ENCODE results near the gene SLC8A1. TPM values are rescaled to one million over a fixed set of nuclear protein-coding genes. Genes with fewer than 3 reads are reported as not detected.

Gene SLC8A1
- total RNA-seq, 2 experiments from 2014 or later, result 1.9 to 2.3 TPM

- intact Hi-C loops (cut with DNase I, micrococcal nuclease), result no loop called here
- Mint-ChIP-seq H3K36me3 (ENCODE audit: low read depth) (no peaks in the 10 kb centered on the region), H3K9me3 (ENCODE audit: low read depth) (no peaks in the 10 kb centered on the region), H3K4me1 (peaks cover 2% of the 10 kb centered on the region), H3K27ac (no peak overlapping the region), H3K4me3 (no peak overlapping the region), H3K27me3 (no peaks in the 10 kb centered on the region)
- POLR2A ChIA-PET, result no interaction called here
- DNase-seq (no peak), ATAC-seq (no peak)
- CTCF ChIA-PET, result no interaction called here
These were observed 328.6 kb downstream of the SLC8A1 start for GRCh38 chr2:40123326-40123725.

DNA sequence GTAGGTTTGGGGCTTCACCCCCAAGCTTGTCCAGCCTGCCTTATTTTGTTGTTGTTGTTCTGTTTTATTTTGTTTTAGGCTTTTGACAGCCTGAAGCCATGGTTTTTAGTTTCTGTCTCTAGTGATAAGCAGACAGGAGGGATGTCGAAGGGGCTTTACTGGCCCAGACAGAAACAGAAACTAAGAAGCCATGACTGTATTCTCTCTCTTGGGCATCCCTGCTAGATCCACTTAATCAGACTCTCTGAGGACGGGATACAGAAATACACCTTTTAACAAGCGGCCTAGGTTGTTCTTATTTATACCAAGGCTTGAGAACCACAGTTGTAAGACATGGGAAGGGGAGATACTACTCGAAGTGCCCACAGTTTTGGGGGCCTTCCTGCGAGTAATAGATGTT is 330.9 kb downstream of the SLC8A1 start:
- Mint-ChIP-seq H3K4me1 (no peaks in the 10 kb centered on the region), H3K9me3 (ENCODE audit: low read depth) (no peaks in the 10 kb centered on the region), H3K36me3 (ENCODE audit: low read depth) (no peaks in the 10 kb centered on the region), H3K4me3 (no peak overlapping the region), H3K27ac (no peak overlapping the region), H3K27me3 (no peaks in the 10 kb centered on the region)
- ATAC-seq (no peak), DNase-seq (no peak)
- POLR2A ChIA-PET, result no interaction called here
- intact Hi-C loops (cut with DNase I, micrococcal nuclease), result no loop called here
- CTCF ChIA-PET, result interaction anchor here (0.8 kb wide), 1 partner anchor 329 kb away, joined by 3 read pairs; no protein-coding TSS in a partner anchor

DNA sequence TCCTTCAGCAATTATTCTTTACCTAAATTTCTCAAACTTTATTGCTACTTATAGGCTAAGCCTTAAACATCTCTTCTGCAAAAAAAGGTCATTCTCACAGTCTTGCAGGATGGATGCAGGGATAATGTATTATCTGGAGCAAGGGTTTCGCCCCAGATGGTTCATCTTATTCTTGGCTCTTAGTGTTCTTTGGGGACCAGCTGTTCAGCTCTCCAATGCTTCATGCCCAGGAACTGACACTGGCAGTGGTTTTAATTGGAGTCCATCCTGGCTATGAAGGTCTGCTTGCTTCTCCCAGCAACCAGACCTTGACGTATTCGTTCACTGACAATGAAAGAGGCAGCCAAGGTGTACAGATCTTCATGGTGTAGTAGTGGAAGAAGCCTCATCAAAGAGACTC is 331.9 kb downstream of the SLC8A1 start:
- no peak overlapping the region for H3K4me3 Mint-ChIP-seq
- no peak for ATAC-seq
- CTCF ChIA-PET, result no interaction called here

DNA sequence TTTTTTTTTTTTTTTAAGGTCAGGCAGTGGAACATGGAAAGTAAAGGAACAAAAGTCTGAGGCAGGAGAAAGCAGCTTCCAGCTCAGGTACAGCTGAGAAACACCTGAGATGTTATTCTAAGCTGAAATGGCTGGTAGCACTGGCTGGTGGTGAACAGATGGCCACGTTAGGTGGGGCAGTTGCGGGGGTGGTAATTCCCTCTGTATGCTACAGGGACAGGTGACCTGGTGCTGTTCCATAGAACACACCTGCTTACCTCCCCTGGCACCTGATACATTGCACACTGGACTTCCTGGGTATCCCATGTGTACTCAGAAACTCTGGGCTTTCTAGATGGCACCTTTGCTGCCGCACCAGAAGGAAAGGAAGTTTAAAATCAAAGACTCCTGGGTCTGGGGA is 333.3 kb downstream of the SLC8A1 start:
- ATAC-seq, result no peak
- no peaks in the 10 kb centered on the region for H3K27me3 Mint-ChIP-seq
- no peak overlapping the region for H3K27ac Mint-ChIP-seq
- no peaks in the 10 kb centered on the region for H3K4me1 Mint-ChIP-seq
- intact Hi-C loops (cut with DNase I, micrococcal nuclease), result no loop called here
- no peaks in the 10 kb centered on the region for H3K36me3 Mint-ChIP-seq (ENCODE audit: low read depth)
- ChIA-PET CTCF (no interaction called here), POLR2A (no interaction called here)
- DNase-seq, result no peak
- H3K4me3 Mint-ChIP-seq, result no peak overlapping the region
- H3K9me3 Mint-ChIP-seq (ENCODE audit: low read depth), result no peaks in the 10 kb centered on the region

More for the DNA sequence above, 331.9 kb downstream of the SLC8A1 start:
- POLR2A ChIA-PET, result no interaction called here
- no peaks in the 10 kb centered on the region for H3K36me3 Mint-ChIP-seq (ENCODE audit: low read depth)
- intact Hi-C loops (cut with DNase I, micrococcal nuclease), result no loop called here
- H3K27ac Mint-ChIP-seq, result no peak overlapping the region
- DNase-seq, result no peak
- no peaks in the 10 kb centered on the region for H3K9me3 Mint-ChIP-seq (ENCODE audit: low read depth)
- H3K27me3 Mint-ChIP-seq, result no peaks in the 10 kb centered on the region
- no peaks in the 10 kb centered on the region for H3K4me1 Mint-ChIP-seq

DNA sequence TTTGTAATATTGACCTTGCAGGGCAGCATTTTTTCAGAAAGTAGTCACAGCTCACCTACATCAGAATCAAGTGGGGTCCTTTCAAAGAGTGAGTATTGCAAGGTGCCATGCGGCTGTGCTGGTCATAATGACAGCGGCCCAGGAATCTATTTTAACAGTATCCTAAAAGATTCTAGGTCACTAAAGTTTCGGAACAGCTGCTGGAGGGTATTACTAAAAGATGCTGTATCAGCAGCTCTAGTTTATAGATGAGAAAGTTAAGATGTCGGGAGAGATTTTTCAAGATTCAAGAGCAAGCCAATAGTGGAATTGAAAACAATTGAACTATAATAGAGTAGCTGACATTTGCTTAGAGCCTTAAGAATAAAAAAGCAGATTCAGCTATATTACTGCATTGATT is 336.0 kb downstream of the SLC8A1 start:
- CTCF ChIA-PET, result interaction anchor here (1.7 kb wide), 1 partner anchor 14 kb away, joined by 5 read pairs; no protein-coding TSS in a partner anchor
- no peak overlapping the region for H3K4me3 Mint-ChIP-seq
- no peaks in the 10 kb centered on the region for H3K27me3 Mint-ChIP-seq
- H3K36me3 Mint-ChIP-seq (ENCODE audit: low read depth), result no peaks in the 10 kb centered on the region
- intact Hi-C loops (cut with DNase I, micrococcal nuclease), result no loop called here
- no peak overlapping the region for H3K27ac Mint-ChIP-seq
- no peaks in the 10 kb centered on the region for H3K4me1 Mint-ChIP-seq
- DNase-seq, result no peak
- POLR2A ChIA-PET, result no interaction called here
- no peak for ATAC-seq
- H3K9me3 Mint-ChIP-seq (ENCODE audit: low read depth), result no peaks in the 10 kb centered on the region

GRCh38 chr2:40115348-40115747 is 336.5 kb downstream of the SLC8A1 start:
- intact Hi-C loops (cut with DNase I, micrococcal nuclease), result no loop called here
- no peak for ATAC-seq
- H3K27ac Mint-ChIP-seq, result no peak overlapping the region
- ChIA-PET CTCF (interaction anchor here (1.7 kb wide), 1 partner anchor 15 kb away, joined by 5 read pairs; no protein-coding TSS in a partner anchor), POLR2A (no interaction called here)
- H3K27me3 Mint-ChIP-seq, result no peaks in the 10 kb centered on the region
- H3K4me3 Mint-ChIP-seq, result no peak overlapping the region
- no peaks in the 10 kb centered on the region for H3K36me3 Mint-ChIP-seq (ENCODE audit: low read depth)
- H3K4me1 Mint-ChIP-seq, result no peaks in the 10 kb centered on the region
- no peak for DNase-seq
- no peaks in the 10 kb centered on the region for H3K9me3 Mint-ChIP-seq (ENCODE audit: low read depth)

DNA sequence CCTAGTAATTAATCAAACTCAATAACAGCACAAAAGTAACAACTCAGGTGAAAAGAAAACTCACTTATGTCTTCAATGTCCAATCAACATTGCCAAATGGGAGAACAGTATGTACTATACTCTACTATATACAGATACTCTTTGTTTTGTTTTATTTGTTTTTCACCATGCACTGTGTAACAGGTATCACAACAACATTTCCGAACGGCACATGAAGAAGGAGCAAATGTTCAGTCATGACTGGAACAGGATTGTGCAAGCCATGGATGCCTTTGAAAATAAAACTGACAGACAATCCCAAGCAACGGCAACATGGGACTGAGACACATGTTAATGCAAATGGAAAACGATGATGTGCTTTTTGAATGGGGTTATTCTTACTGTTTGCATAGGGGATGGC is 337.9 kb downstream of the SLC8A1 start:
- Mint-ChIP-seq H3K9me3 (ENCODE audit: low read depth) (no peaks in the 10 kb centered on the region), H3K27ac (no peak overlapping the region), H3K27me3 (no peaks in the 10 kb centered on the region), H3K4me1 (no peaks in the 10 kb centered on the region), H3K4me3 (no peak overlapping the region), H3K36me3 (ENCODE audit: low read depth) (no peaks in the 10 kb centered on the region)
- POLR2A ChIA-PET, result no interaction called here
- ATAC-seq, result no peak
- DNase-seq, result no peak
- CTCF ChIA-PET, result interaction anchor here (1.0 kb wide), 1 partner anchor 22 kb away, joined by 3 read pairs; no protein-coding TSS in a partner anchor
- intact Hi-C loops (cut with DNase I, micrococcal nuclease), result no loop called here

- ATAC-seq (no peak), DNase-seq (no peak)
- Mint-ChIP-seq H3K27ac (no peak overlapping the region), H3K4me3 (no peak overlapping the region), H3K9me3 (ENCODE audit: low read depth) (no peaks in the 10 kb centered on the region), H3K27me3 (no peaks in the 10 kb centered on the region), H3K4me1 (no peaks in the 10 kb centered on the region), H3K36me3 (ENCODE audit: low read depth) (no peaks in the 10 kb centered on the region)
- POLR2A ChIA-PET, result no interaction called here
- CTCF ChIA-PET, result interaction anchor here (1.0 kb wide), 1 partner anchor 23 kb away, joined by 3 read pairs; no protein-coding TSS in a partner anchor
- intact Hi-C loops (cut with DNase I, micrococcal nuclease), result no loop called here
These were observed 338.5 kb downstream of the SLC8A1 start for GRCh38 chr2:40113272-40113968.

DNA sequence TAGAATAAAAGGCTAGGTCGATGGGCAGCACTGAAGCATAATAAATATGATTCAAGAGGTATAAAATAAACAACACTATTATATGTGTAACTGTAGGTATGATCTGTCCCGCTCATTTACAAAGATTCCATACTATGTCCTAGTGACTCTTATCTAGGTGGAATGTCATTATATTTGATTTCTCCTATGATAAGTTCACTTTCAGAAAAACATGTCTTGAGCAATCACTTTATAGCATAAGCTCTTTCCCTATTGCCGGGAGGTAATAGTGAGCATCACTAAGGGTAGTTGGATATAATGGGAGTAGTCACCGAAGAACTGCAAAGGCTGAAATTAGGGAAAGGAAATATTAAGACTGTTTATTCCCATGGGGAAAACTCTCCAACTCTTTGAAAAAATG is 342.5 kb downstream of the SLC8A1 start:
- no peaks in the 10 kb centered on the region for H3K36me3 Mint-ChIP-seq (ENCODE audit: low read depth)
- intact Hi-C loops (cut with DNase I, micrococcal nuclease), result no loop called here
- no peak overlapping the region for H3K4me3 Mint-ChIP-seq
- ChIA-PET CTCF (interaction anchor here (0.6 kb wide), 1 partner anchor 23 kb away, joined by 3 read pairs; no protein-coding TSS in a partner anchor), POLR2A (no interaction called here)
- no peaks in the 10 kb centered on the region for H3K9me3 Mint-ChIP-seq (ENCODE audit: low read depth)
- no peak for ATAC-seq
- H3K27ac Mint-ChIP-seq, result no peak overlapping the region
- no peaks in the 10 kb centered on the region for H3K4me1 Mint-ChIP-seq
- H3K27me3 Mint-ChIP-seq, result no peaks in the 10 kb centered on the region
- no peak for DNase-seq

DNA sequence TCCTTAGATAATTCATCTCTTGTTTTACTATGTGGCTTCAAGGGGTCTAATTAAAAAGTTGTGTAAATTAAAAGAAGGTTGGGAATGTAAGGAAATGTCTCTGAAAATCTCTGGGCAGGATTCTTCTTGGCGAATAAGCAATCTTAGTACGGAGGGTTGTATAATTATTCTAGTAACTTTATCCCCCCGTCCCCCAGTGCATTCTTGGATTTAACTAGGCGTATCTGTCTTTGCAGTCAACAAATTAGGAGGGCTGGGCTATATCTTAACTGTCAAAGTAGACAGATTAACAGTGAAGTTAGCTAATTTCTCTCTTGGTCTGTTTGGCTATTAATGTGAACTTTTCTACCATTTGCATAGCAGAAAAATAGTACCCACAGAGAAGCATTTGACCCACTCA is 343.0 kb downstream of the SLC8A1 start:
- Mint-ChIP-seq H3K4me1 (no peaks in the 10 kb centered on the region), H3K36me3 (ENCODE audit: low read depth) (no peaks in the 10 kb centered on the region), H3K27ac (no peak overlapping the region), H3K27me3 (no peaks in the 10 kb centered on the region), H3K4me3 (no peak overlapping the region), H3K9me3 (ENCODE audit: low read depth) (no peaks in the 10 kb centered on the region)
- no peak for DNase-seq
- CTCF ChIA-PET, result interaction anchor here (0.6 kb wide), 1 partner anchor 24 kb away, joined by 3 read pairs; no protein-coding TSS in a partner anchor
- POLR2A ChIA-PET, result no interaction called here
- no peak for ATAC-seq
- intact Hi-C loops (cut with DNase I, micrococcal nuclease), result no loop called here

DNA sequence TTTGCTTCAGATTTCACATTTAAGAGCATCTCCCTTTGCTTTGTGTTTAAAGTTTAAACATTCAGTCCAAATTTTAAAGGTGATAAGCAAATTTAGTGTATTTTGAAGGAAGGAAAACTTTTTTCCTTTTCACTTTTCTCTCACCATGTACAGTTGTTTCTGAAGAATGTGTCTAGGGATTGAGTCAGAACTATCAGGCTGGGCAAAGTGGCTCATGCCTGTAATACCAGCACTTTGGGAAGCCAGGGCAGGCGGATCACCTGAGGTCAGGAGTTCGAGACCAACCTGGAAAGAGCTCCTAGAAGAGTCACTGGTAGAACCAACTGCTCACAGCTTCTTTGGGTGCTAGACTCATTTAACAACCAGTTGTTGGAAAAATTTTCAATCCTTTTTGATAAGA is 345.8 kb downstream of the SLC8A1 start:
- CTCF ChIA-PET, result interaction anchor here (1.2 kb wide), 1 partner anchor 192 kb away, joined by 3 read pairs; no protein-coding TSS in a partner anchor
- Mint-ChIP-seq H3K36me3 (ENCODE audit: low read depth) (no peaks in the 10 kb centered on the region), H3K27me3 (peaks cover 2% of the 10 kb centered on the region), H3K27ac (no peak overlapping the region), H3K4me3 (no peak overlapping the region), H3K4me1 (peaks cover 2% of the 10 kb centered on the region), H3K9me3 (ENCODE audit: low read depth) (no peaks in the 10 kb centered on the region)
- POLR2A ChIA-PET, result interaction anchor here (0.7 kb wide), 1 partner anchor 414 kb away, joined by 3 read pairs; no protein-coding TSS in a partner anchor
- intact Hi-C loops (cut with DNase I, micrococcal nuclease), result no loop called here
- ATAC-seq (no peak), DNase-seq (no peak)

GRCh38 chr2:40105593-40105992 is 346.3 kb downstream of the SLC8A1 start:
- Mint-ChIP-seq H3K27ac (no peak overlapping the region), H3K4me3 (no peak overlapping the region), H3K36me3 (ENCODE audit: low read depth) (no peaks in the 10 kb centered on the region), H3K27me3 (peaks cover 2% of the 10 kb centered on the region), H3K9me3 (ENCODE audit: low read depth) (no peaks in the 10 kb centered on the region), H3K4me1 (peaks cover 3% of the 10 kb centered on the region)
- ChIA-PET POLR2A (interaction anchor here (0.7 kb wide), 1 partner anchor 413 kb away, joined by 3 read pairs; no protein-coding TSS in a partner anchor), CTCF (interaction anchor here (1.2 kb wide), 1 partner anchor 191 kb away, joined by 3 read pairs; no protein-coding TSS in a partner anchor)
- ATAC-seq, result no peak
- intact Hi-C loops (cut with DNase I, micrococcal nuclease), result no loop called here
- no peak for DNase-seq

All from activated CD4-positive, alpha-beta T cell treated with anti-CD3 and anti-CD28 coated beads for 36 hours (primary cell).